Fibroblast of lung (primary cell): ENCODE results near the gene SERAC1. TPM values are rescaled to one million over a fixed set of nuclear protein-coding genes. Genes with fewer than 3 reads are reported as not detected.
"Not testable (repeated sequence)": the region's sequence is repeated elsewhere in the genome, so short reads cannot be mapped to it uniquely, and the experiment has no call there.

Experiments used
- DNase-seq, 2 donors: peaks; one replicate each; pipeline versions ENCODE4 v3.0.0 to v3.0.0-alpha.2; 2010; ENCODE audit warnings: low read depth in 2 of 2
- H2AFZ ChIP-seq: 2 replicates; pipeline ENCODE4 v1.5.1; 2012; ENCODE audit warnings: low read length, control low read depth, inconsistent platforms
- H3K27ac ChIP-seq: 2 replicates; pipeline ENCODE4 v1.5.1; 2011; ENCODE audit warnings: low read length, control low read depth; ENCODE audit not compliant: insufficient read depth
- H3K27me3 ChIP-seq: 2 replicates; pipeline ENCODE4 v1.5.1; 2011; ENCODE audit warnings: mild to moderate bottlenecking, low read length; ENCODE audit not compliant: control insufficient read depth, insufficient read depth
- H3K36me3 ChIP-seq: 2 replicates; pipeline ENCODE4 v1.5.1; 2011; ENCODE audit warnings: low read length; ENCODE audit not compliant: control insufficient read depth, insufficient read depth
- H3K4me1 ChIP-seq: 2 replicates; pipeline ENCODE4 v1.5.1; 2011; ENCODE audit warnings: low read length; ENCODE audit not compliant: control insufficient read depth, insufficient read depth; ENCODE audit errors: extremely low read depth
- H3K4me2 ChIP-seq: 2 replicates; pipeline ENCODE4 v1.5.1; 2011; ENCODE audit warnings: low read length, control low read depth; ENCODE audit not compliant: insufficient read depth; ENCODE audit errors: extremely low read depth
- H3K4me3 ChIP-seq, 4 experiments: fragments of 200-600 bp in 1 of 4; sonication (generic) in 1 of 4; replicated peaks in 1 of 4; 2 replicates each; pipeline ENCODE4 v1.5.1; 2011 to 2016; ENCODE audit warnings: low read length in 4 of 4, low read depth in 3 of 4, mild to moderate bottlenecking in 3 of 4, control low read depth in 2 of 4, inconsistent platforms in 1 of 4, mixed read lengths in 1 of 4; ENCODE audit not compliant: insufficient read depth in 1 of 4; ENCODE audit errors: control extremely low read depth in 1 of 4
- H3K79me2 ChIP-seq: 2 replicates; pipeline ENCODE4 v1.5.1; 2012; ENCODE audit warnings: mild to moderate bottlenecking, low read length, inconsistent platforms; ENCODE audit not compliant: control insufficient read depth, insufficient read depth
- H3K9ac ChIP-seq: 2 replicates; pipeline ENCODE4 v1.5.1; 2011; ENCODE audit warnings: mild to moderate bottlenecking, low read length, control low read depth; ENCODE audit not compliant: insufficient read depth
- H3K9me3 ChIP-seq: 2 replicates; pipeline ENCODE4 v1.5.1; 2012; ENCODE audit warnings: low read depth, low read length; ENCODE audit not compliant: control insufficient read depth, insufficient read depth
- H4K20me1 ChIP-seq: 2 replicates; pipeline ENCODE4 v1.5.1; 2011; ENCODE audit warnings: low read length; ENCODE audit not compliant: control insufficient read depth, insufficient read depth; ENCODE audit errors: extremely low read depth
- EZH2 ChIP-seq: IDR thresholded peaks from 2 replicates; pipeline ENCODE4 v1.5.1; 2012; ENCODE audit warnings: low read length, control low read depth, mild to moderate bottlenecking; ENCODE audit errors: missing control alignments
- polyA plus RNA-seq, 2 donors: library from polyadenylated mRNA; depleted of rRNA in 1 of 2; stranded (reverse) in 1 of 2; unstranded in 1 of 2; fragments of >200 nt; gene quantifications; 2 replicates each; pipeline ENCODE4 v1.2.1, GENCODE V29; 2011 to 2012; ENCODE audit warnings: missing spikeins in 1 of 2
- total RNA-seq: library from RNA; depleted of rRNA; stranded (reverse); fragments of >200 nt; gene quantifications from 2 replicates; pipeline ENCODE4 v1.2.1, GENCODE V29; 2014
- TF ChIP-seq, protein P1 (sequence below), 2 donors: IDR thresholded peaks in 1 of 2; conservative IDR thresholded peaks in 1 of 2; 1 replicate in 1 of 2; 2 replicates in 1 of 2; pipeline ENCODE4 v1.5.1; 2011 to 2012; ENCODE audit warnings: low read length in 2 of 2, control low read depth in 1 of 2, inconsistent platforms in 1 of 2, low read depth in 1 of 2, mild to moderate bottlenecking in 1 of 2

Gene SERAC1
- total and polyA plus RNA-seq, 2 donors (not counting 1 experiment from before 2014, with no cell fraction given), result 21.3 to 37.7 TPM

DNA sequence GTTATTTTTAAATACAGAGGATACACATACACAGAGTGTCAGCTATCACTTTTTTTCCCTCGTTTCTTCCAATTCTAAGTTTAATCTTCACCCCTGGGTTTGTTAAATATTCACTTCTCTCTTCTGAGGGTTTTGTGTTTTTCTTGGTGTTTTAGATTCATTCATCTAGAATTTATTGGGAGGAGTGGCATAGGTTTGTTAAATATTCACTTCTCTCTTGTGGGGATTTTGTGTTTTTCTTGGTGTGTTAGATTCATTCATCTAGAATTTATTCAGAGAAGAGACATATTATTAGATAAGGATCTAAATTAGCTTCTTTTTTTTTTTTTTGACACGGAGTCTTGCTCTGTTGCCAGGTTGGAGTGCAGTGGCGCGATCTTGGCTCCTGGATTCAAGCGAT lies 3.9 kb upstream of the SERAC1 start:
- Histone ChIP-seq H3K27me3 (no peaks in the 10 kb centered on the region), H3K9me3 (no peaks in the 10 kb centered on the region), H2AFZ (no peak overlapping the region), H3K79me2 (peaks cover 3% of the 10 kb centered on the region), H3K4me3 (no peak overlapping the region), H4K20me1 (no peaks in the 10 kb centered on the region), H3K36me3 (no peaks in the 10 kb centered on the region), H3K27ac (no peak overlapping the region), H3K4me1 (peaks cover 17% of the 10 kb centered on the region), H3K9ac (no peak overlapping the region), H3K4me2 (peak overlapping the region; percentile 13)
- no peak for DNase-seq
- TF ChIP-seq, protein P1, sequence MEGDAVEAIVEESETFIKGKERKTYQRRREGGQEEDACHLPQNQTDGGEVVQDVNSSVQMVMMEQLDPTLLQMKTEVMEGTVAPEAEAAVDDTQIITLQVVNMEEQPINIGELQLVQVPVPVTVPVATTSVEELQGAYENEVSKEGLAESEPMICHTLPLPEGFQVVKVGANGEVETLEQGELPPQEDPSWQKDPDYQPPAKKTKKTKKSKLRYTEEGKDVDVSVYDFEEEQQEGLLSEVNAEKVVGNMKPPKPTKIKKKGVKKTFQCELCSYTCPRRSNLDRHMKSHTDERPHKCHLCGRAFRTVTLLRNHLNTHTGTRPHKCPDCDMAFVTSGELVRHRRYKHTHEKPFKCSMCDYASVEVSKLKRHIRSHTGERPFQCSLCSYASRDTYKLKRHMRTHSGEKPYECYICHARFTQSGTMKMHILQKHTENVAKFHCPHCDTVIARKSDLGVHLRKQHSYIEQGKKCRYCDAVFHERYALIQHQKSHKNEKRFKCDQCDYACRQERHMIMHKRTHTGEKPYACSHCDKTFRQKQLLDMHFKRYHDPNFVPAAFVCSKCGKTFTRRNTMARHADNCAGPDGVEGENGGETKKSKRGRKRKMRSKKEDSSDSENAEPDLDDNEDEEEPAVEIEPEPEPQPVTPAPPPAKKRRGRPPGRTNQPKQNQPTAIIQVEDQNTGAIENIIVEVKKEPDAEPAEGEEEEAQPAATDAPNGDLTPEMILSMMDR (conservative IDR thresholded peaks at IDR 0.05 in 1 of 2, IDR thresholded peaks at IDR 0.05 in 1 of 2; ENCODE audit: low read depth in 1 of 2, low read length in 2 of 2), result no peak
- TF ChIP-seq EZH2, result no peak

DNA sequence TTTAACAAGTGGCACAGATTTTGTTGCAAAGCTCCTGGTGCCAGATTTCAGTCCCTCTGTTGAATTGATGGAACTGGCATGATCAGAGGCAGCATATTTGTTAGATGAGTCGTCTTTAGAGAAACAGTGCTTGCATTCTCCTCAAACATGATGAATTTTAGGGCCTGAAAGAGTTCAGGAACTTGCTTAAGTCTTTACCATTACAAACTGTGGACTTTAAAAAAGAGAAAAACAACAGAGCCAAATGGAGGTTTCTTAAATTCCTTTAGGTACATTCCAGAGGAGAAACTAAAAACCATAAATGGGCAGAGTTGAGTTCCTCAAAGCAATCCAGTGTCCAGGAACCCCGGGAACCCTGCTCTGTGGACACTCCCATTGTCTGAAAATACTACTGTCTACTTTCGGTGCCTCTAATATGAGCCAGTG lies 2.6 kb upstream of the SERAC1 start:
- H3K9me3 ChIP-seq, result no peaks in the 10 kb centered on the region
- peaks cover 3% of the 10 kb centered on the region for H3K79me2 ChIP-seq
- H4K20me1 ChIP-seq, result no peaks in the 10 kb centered on the region
- H3K9ac ChIP-seq, result no peak overlapping the region
- H3K36me3 ChIP-seq, result no peaks in the 10 kb centered on the region
- H3K27ac ChIP-seq, result peak overlapping the region; percentile 37
- H3K4me1 ChIP-seq, result peaks cover 19% of the 10 kb centered on the region
- no peak for TF ChIP-seq EZH2
- TF ChIP-seq, protein P1 (conservative IDR thresholded peaks at IDR 0.05 in 1 of 2, IDR thresholded peaks at IDR 0.05 in 1 of 2; ENCODE audit: low read depth in 1 of 2, low read length in 2 of 2), result no peak
- no peak overlapping the region for H2AFZ ChIP-seq
- DNase-seq, result peak; percentile 90 to 97
- no peaks in the 10 kb centered on the region for H3K27me3 ChIP-seq
- H3K4me3 ChIP-seq, result peak overlapping the region in 2 of 4 experiments; percentile 3 to 32
- H3K4me2 ChIP-seq, result peak overlapping the region; percentile 65

DNA sequence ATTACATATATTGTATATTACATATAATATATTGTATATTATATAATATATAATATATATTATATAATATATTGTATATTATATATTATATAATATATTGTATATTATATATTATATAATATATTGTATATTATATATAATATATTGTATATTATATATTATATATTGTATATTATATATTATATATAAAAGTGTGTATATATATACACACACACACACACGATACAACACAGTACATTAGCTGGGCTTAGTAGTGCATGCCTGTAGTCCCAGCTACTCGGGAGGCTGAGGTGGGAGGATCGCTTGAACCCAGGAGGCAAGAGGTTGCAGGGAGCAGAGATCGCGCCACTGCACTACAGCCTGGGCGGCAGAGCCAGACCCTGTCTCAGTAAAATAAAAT lies 1.6 kb upstream of the SERAC1 start:
- not testable (repeated sequence) for H3K27ac ChIP-seq, DNase-seq, H3K79me2 ChIP-seq, H2AFZ ChIP-seq, H3K27me3 ChIP-seq, H3K4me3 ChIP-seq, H3K9ac ChIP-seq, H3K36me3 ChIP-seq, H4K20me1 ChIP-seq, H3K4me2 ChIP-seq, H3K9me3 ChIP-seq
- peaks cover 15% of the 10 kb centered on the region for H3K4me1 ChIP-seq
